ENCODE data around the gene ELK4.

DNA sequence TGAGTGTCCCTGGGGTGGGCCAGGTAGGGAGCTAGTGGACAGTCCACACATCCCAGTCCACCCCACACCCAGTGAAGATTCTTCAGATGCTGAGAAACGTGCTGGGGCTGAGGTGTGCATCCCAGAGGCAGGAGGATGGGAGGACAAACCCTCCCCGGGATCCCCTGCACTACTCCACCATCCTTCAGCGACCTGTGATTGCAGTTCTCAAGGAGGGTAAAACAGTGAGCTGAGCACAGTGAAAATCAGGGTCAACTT is 51.0 kb downstream of the ELK4 start:
- no peak for TF ChIP-seq CTCF (IDR thresholded peaks at IDR 0.05)
- no peak for TF ChIP-seq POLR2AphosphoS5 (IDR thresholded peaks at IDR 0.05)
- no peak for TF ChIP-seq EP300 (IDR thresholded peaks at IDR 0.05)

Measured in sigmoid colon (tissue), 4 donors.